VCaP (cell line): ENCODE results near the gene EYA2.

Experiments
- H3K27ac ChIP-seq: fragments of 450-650 bp; 2 replicates; pipeline ENCODE4 v1.5.1; 2017
- TF ChIP-seq, protein P1 (sequence below): fragments of 450-650 bp; conservative IDR thresholded peaks from 2 replicates; pipeline ENCODE4 v1.5.1; 2017; ENCODE audit warnings: mild to moderate bottlenecking, moderate library complexity

Gene EYA2

GRCh38 chr20:47215653-47216397 lies 321.2 kb downstream of the EYA2 start:
- no peak overlapping the region for H3K27ac ChIP-seq
- TF ChIP-seq, protein P1, sequence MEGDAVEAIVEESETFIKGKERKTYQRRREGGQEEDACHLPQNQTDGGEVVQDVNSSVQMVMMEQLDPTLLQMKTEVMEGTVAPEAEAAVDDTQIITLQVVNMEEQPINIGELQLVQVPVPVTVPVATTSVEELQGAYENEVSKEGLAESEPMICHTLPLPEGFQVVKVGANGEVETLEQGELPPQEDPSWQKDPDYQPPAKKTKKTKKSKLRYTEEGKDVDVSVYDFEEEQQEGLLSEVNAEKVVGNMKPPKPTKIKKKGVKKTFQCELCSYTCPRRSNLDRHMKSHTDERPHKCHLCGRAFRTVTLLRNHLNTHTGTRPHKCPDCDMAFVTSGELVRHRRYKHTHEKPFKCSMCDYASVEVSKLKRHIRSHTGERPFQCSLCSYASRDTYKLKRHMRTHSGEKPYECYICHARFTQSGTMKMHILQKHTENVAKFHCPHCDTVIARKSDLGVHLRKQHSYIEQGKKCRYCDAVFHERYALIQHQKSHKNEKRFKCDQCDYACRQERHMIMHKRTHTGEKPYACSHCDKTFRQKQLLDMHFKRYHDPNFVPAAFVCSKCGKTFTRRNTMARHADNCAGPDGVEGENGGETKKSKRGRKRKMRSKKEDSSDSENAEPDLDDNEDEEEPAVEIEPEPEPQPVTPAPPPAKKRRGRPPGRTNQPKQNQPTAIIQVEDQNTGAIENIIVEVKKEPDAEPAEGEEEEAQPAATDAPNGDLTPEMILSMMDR, result no peak

- no peak overlapping the region for H3K27ac ChIP-seq
- TF ChIP-seq, protein P1, result no peak
These were observed 322.3 kb downstream of the EYA2 start for GRCh38 chr20:47216819-47217410.

- TF ChIP-seq, protein P1, result no peak
- H3K27ac ChIP-seq, result peak overlapping the region; percentile 28
These were observed 323.1 kb downstream of the EYA2 start for GRCh38 chr20:47217482-47218446.

DNA sequence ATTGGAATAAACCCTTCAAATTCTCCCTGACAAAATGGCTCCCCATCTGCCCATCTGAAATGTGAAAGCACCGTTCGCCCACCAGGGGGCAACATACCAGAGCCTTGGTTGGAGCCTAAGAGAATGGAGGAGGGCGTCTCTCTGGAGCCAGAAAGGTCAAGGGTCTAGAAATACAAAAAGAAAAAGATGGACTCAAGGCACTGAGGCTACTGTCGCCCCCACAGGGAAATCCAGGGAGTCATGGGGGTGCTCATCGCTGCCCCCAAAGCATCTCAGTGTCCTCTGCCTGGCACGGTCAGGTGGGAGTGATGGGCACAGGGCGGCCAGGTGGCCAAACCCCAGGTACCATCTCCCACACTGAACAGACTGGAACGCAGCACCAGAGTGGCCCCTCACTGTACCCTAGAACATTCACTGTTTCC lies 325.5 kb downstream of the EYA2 start:
- H3K27ac ChIP-seq, result no peak overlapping the region
- TF ChIP-seq, protein P1, result peak; percentile 80

GRCh38 chr20:47221036-47221625 lies 326.5 kb downstream of the EYA2 start:
- H3K27ac ChIP-seq, result no peak overlapping the region
- TF ChIP-seq, protein P1, result no peak

- TF ChIP-seq, protein P1, result no peak
- no peak overlapping the region for H3K27ac ChIP-seq
These were observed 328.0 kb downstream of the EYA2 start for GRCh38 chr20:47222468-47223119.
